SK-N-SH (cell line): Measurements from ENCODE around the gene GPR39. TPM values are rescaled to one million over a fixed set of nuclear protein-coding genes. Genes with fewer than 3 reads are reported as not detected.

Experiments used
- CTCF ChIA-PET: fragments of 300-600, 350-600 bp; formaldehyde crosslinking; extraction: SDS; loops from one replicate; lab custom pipeline; 2021; lab: Yijun Ruan, JAX
- POLR2A ChIA-PET: fragments of 350-600 bp; sonication (Branson Sonifier 250); formaldehyde crosslinking; extraction: SDS; loops from one replicate; lab custom pipeline; 2020; ENCODE audit warnings: antibody characterized with exemption, inconsistent platforms; lab: Yijun Ruan, JAX
- DNase-seq: peaks from one replicate; pipeline ENCODE4 v3.0.0; 2012
- H2AFZ ChIP-seq: fragments of 200-600 bp; sonication (generic); 2 replicates; pipeline ENCODE4 v1.8.1; 2016; ENCODE audit warnings: antibody characterized with exemption, mild to moderate bottlenecking, low read depth
- H3F3A ChIP-seq: fragments of 200-600 bp; sonication (generic); replicated peaks from 2 replicates; pipeline ENCODE3; 2016; ENCODE audit warnings: antibody characterized with exemption, mild to moderate bottlenecking; ENCODE audit not compliant: insufficient read depth
- H3K27ac ChIP-seq, 2 experiments: fragments of 200-500 bp in 1 of 2; fragments of 200-600 bp in 1 of 2; sonication (Bioruptor generic) in 1 of 2; sonication (generic), shearing (Covaris generic) in 1 of 2; 2 replicates each; pipeline versions ENCODE4 v1.5.1 to v1.6.1; 2014 to 2016; ENCODE audit warnings: low read depth in 2 of 2, inconsistent platforms in 1 of 2, low read length in 1 of 2, mild to moderate bottlenecking in 1 of 2, mixed read lengths in 1 of 2
- H3K27me3 ChIP-seq: fragments of 200-600 bp; sonication (generic), shearing (Covaris generic); 2 replicates; pipeline ENCODE4 v1.6.1; 2016; ENCODE audit warnings: mixed run types; ENCODE audit not compliant: insufficient read depth
- H3K36me3 ChIP-seq, 2 experiments: fragments of 200-500 bp in 1 of 2; fragments of 200-600 bp in 1 of 2; sonication (Bioruptor generic) in 1 of 2; sonication (generic) in 1 of 2; replicated peaks in 1 of 2; 2 replicates each; pipeline versions ENCODE3 to v1.5.1; 2014 to 2016; ENCODE audit warnings: low read length in 1 of 2, mild to moderate bottlenecking in 1 of 2; ENCODE audit not compliant: insufficient read depth in 2 of 2, control insufficient read depth in 1 of 2
- H3K4me1 ChIP-seq, 2 experiments: fragments of 200-500 bp in 1 of 2; fragments of 200-600 bp in 1 of 2; sonication (Bioruptor generic) in 1 of 2; sonication (generic), shearing (Covaris generic) in 1 of 2; 2 replicates each; pipeline versions ENCODE4 v1.5.1 to v1.6.1; 2014 to 2016; ENCODE audit warnings: low read depth in 1 of 2, low read length in 1 of 2, mixed run types in 1 of 2; ENCODE audit not compliant: insufficient read depth in 2 of 2, control insufficient read depth in 1 of 2
- H3K4me2 ChIP-seq: fragments of 200-600 bp; sonication (generic), shearing (Covaris generic); 2 replicates; pipeline ENCODE4 v1.6.1; 2017; ENCODE audit warnings: mixed run types
- H3K4me3 ChIP-seq, 2 experiments: fragments of 200-500 bp in 1 of 2; fragments of 200-600 bp in 1 of 2; sonication (Bioruptor generic) in 1 of 2; sonication (generic), shearing (Covaris generic) in 1 of 2; 2 replicates each; pipeline versions ENCODE4 v1.5.1 to v1.8.1; 2014 to 2016; ENCODE audit warnings: low read depth in 2 of 2, inconsistent platforms in 1 of 2, low read length in 1 of 2, mild to moderate bottlenecking in 1 of 2, mixed read lengths in 1 of 2, moderate library complexity in 1 of 2
- H3K79me2 ChIP-seq: fragments of 200-600 bp; sonication (generic); 2 replicates; pipeline ENCODE4 v1.8.1; 2017; ENCODE audit warnings: mild to moderate bottlenecking; ENCODE audit not compliant: insufficient read depth
- H3K9ac ChIP-seq: fragments of 200-600 bp; sonication (generic); 2 replicates; pipeline ENCODE4 v1.6.1; 2017; ENCODE audit warnings: mixed run types
- H3K9me2 ChIP-seq: fragments of 200-600 bp; sonication (generic); 2 replicates; pipeline ENCODE4 v1.6.1; 2017; ENCODE audit warnings: mixed run types
- H3K9me3 ChIP-seq: fragments of 200-600 bp; sonication (generic); 2 replicates; pipeline ENCODE4 v1.6.1; 2017; ENCODE audit warnings: mixed run types, mild to moderate bottlenecking, moderate library complexity
- H4K20me1 ChIP-seq: fragments of 200-600 bp; sonication (generic); 2 replicates; pipeline ENCODE4 v1.6.1; 2017; ENCODE audit warnings: mild to moderate bottlenecking, mixed run types; ENCODE audit not compliant: insufficient read depth
- EZH2phosphoT487 ChIP-seq: fragments of 200-600 bp; sonication (generic); IDR thresholded peaks from 2 replicates; pipeline ENCODE4 v1.6.1; 2017; ENCODE audit warnings: low read depth, mixed run types, mild to moderate bottlenecking, antibody characterized with exemption, moderate library complexity, borderline replicate concordance
- FOXM1 ChIP-seq: IDR thresholded peaks from 2 replicates; pipeline ENCODE4 v1.4.0; 2012; ENCODE audit warnings: low read depth, mild to moderate bottlenecking
- GATA2 ChIP-seq: sonication (generic); formaldehyde crosslinking; IDR thresholded peaks from 2 replicates; pipeline ENCODE4 v1.5.0; 2020; ENCODE audit warnings: mild to moderate bottlenecking, missing genetic modification reagents
- MEF2A ChIP-seq: IDR thresholded peaks from 2 replicates; pipeline ENCODE4 v1.4.0; 2012; ENCODE audit warnings: low read depth, borderline replicate concordance
- MXI1 ChIP-seq: IDR thresholded peaks from 2 replicates; pipeline ENCODE4 v1.6.1; 2012; ENCODE audit warnings: mild to moderate bottlenecking, low read depth, low read length, improper control_type of control experiment
- NRF1 ChIP-seq: IDR thresholded peaks from 2 replicates; pipeline ENCODE4 v1.6.1; 2012; ENCODE audit warnings: low read depth, mild to moderate bottlenecking, low read length
- POLR2AphosphoS5 ChIP-seq: IDR thresholded peaks from 2 replicates; pipeline ENCODE4 v1.6.1; 2012; ENCODE audit warnings: low read depth, low read length
- RAD21 ChIP-seq: IDR thresholded peaks from 2 replicates; pipeline ENCODE4 v1.6.1; 2012; ENCODE audit warnings: mild to moderate bottlenecking, low read length
- RCOR1 ChIP-seq: fragments of 150-350 bp; IDR thresholded peaks from 2 replicates; pipeline ENCODE4 v1.6.1; 2017; ENCODE audit warnings: antibody characterized with exemption, low read length
- SMC3 ChIP-seq: IDR thresholded peaks from 2 replicates; pipeline ENCODE4 v1.6.1; 2012; ENCODE audit warnings: low read depth, low read length, improper control_type of control experiment
- TAF1 ChIP-seq: IDR thresholded peaks from 2 replicates; pipeline ENCODE4 v1.6.1; 2012; ENCODE audit warnings: low read depth, mild to moderate bottlenecking, low read length, moderate library complexity, borderline replicate concordance
- YY1 ChIP-seq: IDR thresholded peaks from 2 replicates; pipeline ENCODE4 v1.4.0; 2012; ENCODE audit warnings: low read depth, mild to moderate bottlenecking
- WGBS: methylation state at CpG from one replicate; pipeline ENCODE4 v1.1.6; 2017; ENCODE audit warnings: low lambda C conversion rate; 5-methylcytosine and 5-hydroxymethylcytosine counted together
- polyA plus RNA-seq, 3 experiments: library from polyadenylated mRNA; depleted of rRNA; stranded (reverse); fragments of >200 nt; gene quantifications; 2 replicates each; pipeline ENCODE4 v1.2.3, GENCODE V29; 2012
- TF ChIP-seq, protein P1 (sequence below): IDR thresholded peaks from 2 replicates; pipeline ENCODE4 v1.4.0; 2012; ENCODE audit warnings: low read depth, borderline replicate concordance
- TF ChIP-seq, protein P2 (sequence below): fragments of 150-350 bp; IDR thresholded peaks from 2 replicates; pipeline ENCODE4 v1.6.1; 2016; ENCODE audit warnings: mild to moderate bottlenecking, low read depth, low read length

The GPR39 gene
- polyA plus RNA-seq, 1 of the 3 experiments (the other 2 are of a cell fraction) = 2.3 TPM

DNA sequence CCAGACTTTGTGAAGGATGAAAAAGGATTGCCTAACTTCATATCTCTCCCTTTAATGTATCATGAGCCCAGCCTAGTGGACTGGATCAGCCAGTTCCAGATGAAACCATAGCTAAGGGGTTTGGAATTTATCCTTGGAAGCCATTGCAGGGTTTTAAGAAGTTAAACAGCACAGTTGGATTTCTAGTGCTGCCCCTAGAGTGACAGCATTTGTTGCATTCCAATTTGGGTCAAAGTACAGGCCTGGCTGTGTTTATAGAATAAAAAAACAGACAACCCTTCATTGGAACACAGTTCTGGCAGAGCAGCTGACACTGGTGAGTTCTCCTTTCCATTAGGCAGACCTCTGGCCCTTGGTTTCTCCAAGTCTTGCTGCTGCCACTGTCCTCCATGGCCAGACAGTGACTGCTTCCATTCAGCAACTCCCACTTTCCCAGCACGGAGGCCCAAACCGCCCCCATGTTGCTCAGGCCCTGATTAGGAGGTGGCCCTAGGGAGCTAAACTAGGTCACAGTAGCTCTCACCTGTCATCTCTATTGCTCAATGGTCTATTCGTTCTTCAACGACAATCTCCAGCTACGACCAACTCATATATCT is 8.0 kb downstream of the GPR39 start:
- CTCF ChIA-PET = interaction anchor here (1.3 kb wide), 1 partner anchor 24 kb away, joined by 3 read pairs; no protein-coding TSS in a partner anchor
- WGBS = 94% methylated on average over 5 of the region's 5 CpGs
- POLR2A ChIA-PET = no interaction called here

DNA sequence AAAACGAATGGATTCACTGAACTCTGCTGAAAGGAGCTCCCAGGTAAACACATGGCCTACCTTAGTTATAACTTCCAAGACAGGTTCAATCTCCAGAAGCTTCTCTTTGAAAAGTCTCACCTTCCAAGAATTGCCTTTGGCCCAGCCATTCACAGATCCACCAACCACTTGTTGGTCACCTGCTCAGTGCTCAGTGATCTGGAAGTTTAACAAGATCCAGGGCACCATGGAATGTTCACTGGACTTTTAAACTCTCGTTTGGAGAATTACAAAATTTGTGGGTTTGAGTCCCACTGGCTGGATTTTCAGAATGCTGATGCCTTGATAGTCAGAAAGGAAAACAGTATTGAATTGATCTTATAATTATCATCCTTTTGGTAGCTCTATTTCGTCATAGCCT is 9.4 kb downstream of the GPR39 start:
- H3K4me3 ChIP-seq = no peak overlapping the region
- no peak overlapping the region for H3K27ac ChIP-seq
- no peaks in the 10 kb centered on the region for H3F3A ChIP-seq
- no peaks in the 10 kb centered on the region for H3K9me2 ChIP-seq
- no peaks in the 10 kb centered on the region for H3K36me3 ChIP-seq
- TF ChIP-seq YY1 (no peak), SMC3 (no peak), MXI1 (no peak), RAD21 (no peak), MEF2A (no peak), GATA2 (CRISPR knock-in tag) (no peak)
- TF ChIP-seq, protein P1, sequence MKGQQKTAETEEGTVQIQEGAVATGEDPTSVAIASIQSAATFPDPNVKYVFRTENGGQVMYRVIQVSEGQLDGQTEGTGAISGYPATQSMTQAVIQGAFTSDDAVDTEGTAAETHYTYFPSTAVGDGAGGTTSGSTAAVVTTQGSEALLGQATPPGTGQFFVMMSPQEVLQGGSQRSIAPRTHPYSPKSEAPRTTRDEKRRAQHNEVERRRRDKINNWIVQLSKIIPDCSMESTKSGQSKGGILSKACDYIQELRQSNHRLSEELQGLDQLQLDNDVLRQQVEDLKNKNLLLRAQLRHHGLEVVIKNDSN = no peak
- H3K4me2 ChIP-seq = no peak overlapping the region
- H3K4me1 ChIP-seq = peaks cover 0 to 9% of the 10 kb centered on the region in 2 experiments; a peak in 2 of 4 replicates
- POLR2A ChIA-PET = no interaction called here
- no peaks in the 10 kb centered on the region for H4K20me1 ChIP-seq
- no peaks in the 10 kb centered on the region for H3K79me2 ChIP-seq
- no peak for DNase-seq
- no peaks in the 10 kb centered on the region for H3K9me3 ChIP-seq
- H3K9ac ChIP-seq = no peak overlapping the region
- H2AFZ ChIP-seq = no peak overlapping the region
- CTCF ChIA-PET = interaction anchor here (1.2 kb wide), 1 partner anchor 42 kb away, joined by 3 read pairs; no protein-coding TSS in a partner anchor
- WGBS = 73% methylated on average over 3 of the region's 3 CpGs
- H3K27me3 ChIP-seq = no peaks in the 10 kb centered on the region

More for the DNA sequence above, 8.0 kb downstream of the GPR39 start:
- no peak overlapping the region for H3K27ac ChIP-seq
- H3F3A ChIP-seq = no peaks in the 10 kb centered on the region
- no peak overlapping the region for H3K4me2 ChIP-seq
- H4K20me1 ChIP-seq = no peaks in the 10 kb centered on the region
- no peak for TF ChIP-seq TAF1
- DNase-seq = no peak
- no peak overlapping the region for H3K4me3 ChIP-seq
- H3K4me1 ChIP-seq = peaks cover 0 to 6% of the 10 kb centered on the region in 2 experiments; a peak in 2 of 4 replicates
- H3K27me3 ChIP-seq = no peaks in the 10 kb centered on the region
- H3K9me3 ChIP-seq = no peaks in the 10 kb centered on the region
- no peaks in the 10 kb centered on the region for H3K9me2 ChIP-seq
- H3K9ac ChIP-seq = no peak overlapping the region
- no peaks in the 10 kb centered on the region for H3K79me2 ChIP-seq
- no peaks in the 10 kb centered on the region for H3K36me3 ChIP-seq
- no peak overlapping the region for H2AFZ ChIP-seq

DNA sequence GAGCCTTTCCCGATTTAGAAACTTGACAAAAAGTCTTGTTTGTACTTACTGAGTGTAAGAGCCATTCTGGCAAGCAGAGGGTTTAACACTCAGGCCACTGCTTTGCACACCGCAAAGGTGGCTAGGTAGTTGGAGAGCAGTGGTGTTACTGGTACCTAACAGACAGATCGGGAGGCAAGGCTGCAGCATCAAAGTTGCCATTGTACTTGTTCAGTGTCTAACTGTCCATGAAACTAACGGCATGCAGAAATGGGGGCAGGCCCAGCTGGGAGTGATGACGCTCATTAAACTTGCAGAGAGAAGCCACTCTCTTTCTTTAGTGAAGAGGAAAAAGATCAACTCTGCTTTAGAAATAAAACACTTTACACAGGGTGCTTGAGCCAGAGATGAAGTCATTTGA is 10.1 kb downstream of the GPR39 start:
- TF ChIP-seq MEF2A = no peak
- no peak for TF ChIP-seq FOXM1
- TF ChIP-seq EZH2phosphoT487 = no peak
- no peak for TF ChIP-seq RCOR1
- TF ChIP-seq, protein P2, sequence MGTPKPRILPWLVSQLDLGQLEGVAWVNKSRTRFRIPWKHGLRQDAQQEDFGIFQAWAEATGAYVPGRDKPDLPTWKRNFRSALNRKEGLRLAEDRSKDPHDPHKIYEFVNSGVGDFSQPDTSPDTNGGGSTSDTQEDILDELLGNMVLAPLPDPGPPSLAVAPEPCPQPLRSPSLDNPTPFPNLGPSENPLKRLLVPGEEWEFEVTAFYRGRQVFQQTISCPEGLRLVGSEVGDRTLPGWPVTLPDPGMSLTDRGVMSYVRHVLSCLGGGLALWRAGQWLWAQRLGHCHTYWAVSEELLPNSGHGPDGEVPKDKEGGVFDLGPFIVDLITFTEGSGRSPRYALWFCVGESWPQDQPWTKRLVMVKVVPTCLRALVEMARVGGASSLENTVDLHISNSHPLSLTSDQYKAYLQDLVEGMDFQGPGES = no peak
- TF ChIP-seq NRF1 = no peak
- TF ChIP-seq RAD21 = no peak
- no peak for TF ChIP-seq POLR2AphosphoS5
- WGBS = 88% methylated on average over 4 of the region's 5 CpGs
- CTCF ChIA-PET = no interaction called here

More for the DNA sequence above, 10.1 kb downstream of the GPR39 start:
- Histone ChIP-seq H3K4me3 (no peak overlapping the region), H3K9me3 (no peaks in the 10 kb centered on the region), H3K36me3 (no peaks in the 10 kb centered on the region), H3F3A (no peaks in the 10 kb centered on the region), H3K4me1 (peaks cover 0 to 9% of the 10 kb centered on the region in 2 experiments; a peak in 2 of 4 replicates), H3K79me2 (no peaks in the 10 kb centered on the region), H3K27me3 (no peaks in the 10 kb centered on the region), H3K9ac (no peak overlapping the region), H4K20me1 (no peaks in the 10 kb centered on the region), H3K27ac (no peak overlapping the region), H3K4me2 (no peak overlapping the region), H3K9me2 (no peaks in the 10 kb centered on the region), H2AFZ (no peak overlapping the region)
- DNase-seq = no peak
- POLR2A ChIA-PET = no interaction called here
